H9 (cell line): ENCODE measurements around the gene ENO4. TPM values are rescaled to one million over a fixed set of nuclear protein-coding genes. Genes with fewer than 3 reads are reported as not detected.

ENCODE experiments used
- DNase-seq: peaks from one replicate; pipeline ENCODE4 v3.0.0-alpha.2; 2017
- H2AFZ ChIP-seq: one replicate; pipeline ENCODE4 v1.6.1; 2013; ENCODE audit warnings: mild to moderate bottlenecking, low read length, control low read depth, moderate library complexity
- H2AK5ac ChIP-seq: 2 replicates; pipeline ENCODE4 v1.6.1; 2013; ENCODE audit warnings: low read length, control low read depth, mixed read lengths; ENCODE audit not compliant: insufficient read length
- H2BK120ac ChIP-seq: one replicate; pipeline ENCODE4 v1.6.1; 2013; ENCODE audit warnings: low read depth, mild to moderate bottlenecking, low read length, control low read depth, inconsistent platforms; ENCODE audit not compliant: poor library complexity, severe bottlenecking
- H2BK12ac ChIP-seq: 2 replicates; pipeline ENCODE4 v1.6.1; 2013; ENCODE audit warnings: low read length, control low read depth, mixed read lengths, low read depth; ENCODE audit not compliant: insufficient read length
- H2BK15ac ChIP-seq: 2 replicates; pipeline ENCODE4 v1.6.1; 2013; ENCODE audit warnings: low read depth, low read length, control low read depth
- H2BK20ac ChIP-seq: one replicate; pipeline ENCODE4 v1.6.1; 2013; ENCODE audit warnings: low read depth, mild to moderate bottlenecking, low read length, control low read depth, inconsistent platforms; ENCODE audit not compliant: poor library complexity, severe bottlenecking
- H2BK5ac ChIP-seq: 2 replicates; pipeline ENCODE4 v1.6.1; 2013; ENCODE audit warnings: low read length, control low read depth, mixed read lengths; ENCODE audit not compliant: insufficient read length
- H3K14ac ChIP-seq: 2 replicates; pipeline ENCODE4 v1.6.1; 2013; ENCODE audit warnings: low read length, control low read depth; ENCODE audit not compliant: insufficient read depth
- H3K18ac ChIP-seq: 2 replicates; pipeline ENCODE4 v1.6.1; 2013; ENCODE audit warnings: low read depth, mild to moderate bottlenecking, mixed read lengths, low read length, control low read depth; ENCODE audit not compliant: insufficient read length
- H3K23ac ChIP-seq: 2 replicates; pipeline ENCODE4 v1.6.1; 2013; ENCODE audit warnings: low read length, control low read depth, mixed read lengths, low read depth; ENCODE audit not compliant: insufficient read length
- H3K23me2 ChIP-seq: 2 replicates; pipeline ENCODE4 v1.6.1; 2013; ENCODE audit warnings: low read depth, mild to moderate bottlenecking, mixed read lengths, low read length, control low read depth; ENCODE audit not compliant: insufficient read length, poor library complexity, severe bottlenecking
- H3K27ac ChIP-seq: 2 replicates; pipeline ENCODE4 v1.5.1; 2013; ENCODE audit warnings: low read length, control low read depth, mixed read lengths, low read depth; ENCODE audit not compliant: insufficient read length
- H3K27me3 ChIP-seq: 2 replicates; pipeline ENCODE4 v1.6.1; 2013; ENCODE audit warnings: low read length, control low read depth, inconsistent platforms; ENCODE audit not compliant: insufficient read depth
- H3K4ac ChIP-seq: 2 replicates; pipeline ENCODE4 v1.6.1; 2013; ENCODE audit warnings: low read depth, mild to moderate bottlenecking, control low read depth, inconsistent platforms, low read length, moderate library complexity
- H3K4me1 ChIP-seq: 2 replicates; pipeline ENCODE4 v1.6.1; 2013; ENCODE audit warnings: low read length, control low read depth, inconsistent platforms; ENCODE audit not compliant: insufficient read depth
- H3K4me2 ChIP-seq: 2 replicates; pipeline ENCODE4 v1.6.1; 2013; ENCODE audit warnings: low read length, control low read depth, mixed read lengths; ENCODE audit not compliant: insufficient read length, insufficient read depth
- H3K56ac ChIP-seq: 2 replicates; pipeline ENCODE4 v1.6.1; 2013; ENCODE audit warnings: low read depth, mild to moderate bottlenecking, mixed read lengths, low read length, control low read depth; ENCODE audit not compliant: insufficient read length
- H3K79me1 ChIP-seq: 2 replicates; pipeline ENCODE4 v1.6.1; 2013; ENCODE audit warnings: low read depth, mild to moderate bottlenecking, moderate library complexity, low read length, control low read depth, inconsistent platforms; ENCODE audit not compliant: insufficient read depth, poor library complexity, severe bottlenecking
- H3K79me2 ChIP-seq: 2 replicates; pipeline ENCODE4 v1.6.1; 2013; ENCODE audit warnings: low read length, control low read depth, inconsistent platforms; ENCODE audit not compliant: insufficient read depth
- H3K9ac ChIP-seq: 2 replicates; pipeline ENCODE4 v1.6.1; 2013; ENCODE audit warnings: low read length, control low read depth, mixed read lengths; ENCODE audit not compliant: insufficient read length; ENCODE audit errors: extremely low read depth
- H3K9me3 ChIP-seq: one replicate; pipeline ENCODE4 v1.6.1; 2013; ENCODE audit warnings: low read depth, low read length, inconsistent platforms; ENCODE audit not compliant: control insufficient read depth
- H3T11ph ChIP-seq: one replicate; pipeline ENCODE4 v1.6.1; 2013; ENCODE audit warnings: mild to moderate bottlenecking, low read length, control low read depth, inconsistent platforms
- H4K20me1 ChIP-seq: one replicate; pipeline ENCODE4 v1.6.1; 2013; ENCODE audit not compliant: control insufficient read depth, insufficient read length, insufficient read depth
- H4K5ac ChIP-seq: 2 replicates; pipeline ENCODE4 v1.6.1; 2013; ENCODE audit warnings: low read depth, mild to moderate bottlenecking, mixed read lengths, low read length, control low read depth; ENCODE audit not compliant: insufficient read length
- H4K8ac ChIP-seq: replicated peaks from 2 replicates; pipeline ENCODE4 v1.6.1; 2013; ENCODE audit warnings: low read length, control low read depth, mixed read lengths, low read depth; ENCODE audit not compliant: insufficient read length
- H4K91ac ChIP-seq: 2 replicates; pipeline ENCODE4 v1.6.1; 2013; ENCODE audit warnings: low read depth, mild to moderate bottlenecking, moderate library complexity, mixed read lengths, low read length, control low read depth; ENCODE audit not compliant: insufficient read length
- H3K27ac Mint-ChIP-seq, 3 experiments: 2 replicates in 2 of 3; 3 replicates in 1 of 3; pipeline ENCODE4 v1.8.0; 2020 to 2021; ENCODE audit warnings: mixed read lengths in 3 of 3, mild to moderate bottlenecking in 1 of 3, moderate library complexity in 1 of 3
- H3K27me3 Mint-ChIP-seq: 2 replicates; pipeline ENCODE4 v1.8.0; 2021; ENCODE audit warnings: low read depth, mild to moderate bottlenecking, moderate library complexity, mixed read lengths
- H3K36me3 Mint-ChIP-seq, 3 experiments: 2 replicates in 2 of 3; 3 replicates in 1 of 3; pipeline ENCODE4 v1.8.0; 2020 to 2021; ENCODE audit warnings: low read depth in 3 of 3, mixed read lengths in 3 of 3; ENCODE audit not compliant: insufficient read depth in 1 of 3
- H3K4me1 Mint-ChIP-seq, 2 experiments: 2 replicates each; pipeline ENCODE4 v1.8.0; 2020; ENCODE audit warnings: mixed read lengths in 2 of 2
- H3K4me3 Mint-ChIP-seq, 2 experiments: 2 replicates in 1 of 2; 3 replicates in 1 of 2; pipeline ENCODE4 v1.8.0; 2020 to 2021; ENCODE audit warnings: mild to moderate bottlenecking in 2 of 2, mixed read lengths in 2 of 2, moderate library complexity in 1 of 2
- H3K9me3 Mint-ChIP-seq, 2 experiments: 2 replicates in 1 of 2; 3 replicates in 1 of 2; pipeline ENCODE4 v1.8.0; 2020; ENCODE audit warnings: mild to moderate bottlenecking in 2 of 2, mixed read lengths in 2 of 2, moderate library complexity in 1 of 2
- WGBS: extraction: QIAGEN DNeasy Blood & Tissue Kit; methylation state at CpG from one replicate; pipeline ENCODE4 v1.1.7; 2013; ENCODE audit warnings: missing lambda C conversion rate, low lambda C conversion rate, mixed read lengths; ENCODE audit not compliant: insufficient read length; ENCODE audit errors: extremely low coverage; 5-methylcytosine and 5-hydroxymethylcytosine counted together
- total RNA-seq: library from RNA; stranded (reverse); gene quantifications from 2 replicates; pipeline ENCODE4 v1.2.1, GENCODE V29; 2021
- TF ChIP-seq, protein P1 (sequence below): fragments of 200-600 bp; sonication (generic); conservative IDR thresholded peaks from 3 replicates; pipeline ENCODE4 v1.8.0; 2021; ENCODE audit warnings: antibody characterized with exemption, mild to moderate bottlenecking

The ENO4 gene
- total RNA-seq, 1 experiment from 2014 or later = 0.26 TPM

DNA sequence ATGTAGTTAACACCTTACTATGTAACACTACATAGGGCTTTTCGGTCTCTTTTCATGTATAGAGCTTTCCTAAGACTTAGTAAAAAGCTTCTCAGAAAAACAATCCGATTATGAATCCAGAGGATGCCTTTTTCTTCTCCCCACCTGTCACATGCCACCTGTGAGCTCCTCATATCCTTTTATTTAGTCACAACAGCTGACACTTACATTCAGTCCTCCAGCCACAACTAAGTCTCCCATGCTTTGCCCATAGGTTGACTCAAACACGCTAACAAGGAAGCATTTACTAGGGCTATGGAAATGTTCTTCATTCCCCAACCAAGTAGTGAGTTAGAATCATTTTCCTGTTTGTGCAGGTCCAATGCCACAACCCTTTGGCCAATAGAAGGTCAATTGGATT lies 7.9 kb downstream of the ENO4 start:
- no peaks in the 10 kb centered on the region for H3K27me3 ChIP-seq
- no peaks in the 10 kb centered on the region for H3K79me2 ChIP-seq
- H3K27ac Mint-ChIP-seq = no peak overlapping the region
- H3K9me3 ChIP-seq = no peaks in the 10 kb centered on the region
- H2BK20ac ChIP-seq = no peak overlapping the region
- WGBS = no CpG with 5 or more reads among the region's 3 CpGs
- no peak overlapping the region for H3K4me3 Mint-ChIP-seq
- H2BK15ac ChIP-seq = no peak overlapping the region
- H3K36me3 Mint-ChIP-seq = peaks cover 0 to 8% (median 4%) of the 10 kb centered on the region in 3 experiments; a peak in 2 of 7 replicates
- no peak overlapping the region for H3K4me2 ChIP-seq
- no peak for DNase-seq
- H3T11ph ChIP-seq = no peak overlapping the region
- no peak overlapping the region for H2BK120ac ChIP-seq
- no peak overlapping the region for H2BK12ac ChIP-seq
- H2AFZ ChIP-seq = no peak overlapping the region
- H3K79me1 ChIP-seq = no peaks in the 10 kb centered on the region
- H2BK5ac ChIP-seq = no peak overlapping the region
- TF ChIP-seq, protein P1, sequence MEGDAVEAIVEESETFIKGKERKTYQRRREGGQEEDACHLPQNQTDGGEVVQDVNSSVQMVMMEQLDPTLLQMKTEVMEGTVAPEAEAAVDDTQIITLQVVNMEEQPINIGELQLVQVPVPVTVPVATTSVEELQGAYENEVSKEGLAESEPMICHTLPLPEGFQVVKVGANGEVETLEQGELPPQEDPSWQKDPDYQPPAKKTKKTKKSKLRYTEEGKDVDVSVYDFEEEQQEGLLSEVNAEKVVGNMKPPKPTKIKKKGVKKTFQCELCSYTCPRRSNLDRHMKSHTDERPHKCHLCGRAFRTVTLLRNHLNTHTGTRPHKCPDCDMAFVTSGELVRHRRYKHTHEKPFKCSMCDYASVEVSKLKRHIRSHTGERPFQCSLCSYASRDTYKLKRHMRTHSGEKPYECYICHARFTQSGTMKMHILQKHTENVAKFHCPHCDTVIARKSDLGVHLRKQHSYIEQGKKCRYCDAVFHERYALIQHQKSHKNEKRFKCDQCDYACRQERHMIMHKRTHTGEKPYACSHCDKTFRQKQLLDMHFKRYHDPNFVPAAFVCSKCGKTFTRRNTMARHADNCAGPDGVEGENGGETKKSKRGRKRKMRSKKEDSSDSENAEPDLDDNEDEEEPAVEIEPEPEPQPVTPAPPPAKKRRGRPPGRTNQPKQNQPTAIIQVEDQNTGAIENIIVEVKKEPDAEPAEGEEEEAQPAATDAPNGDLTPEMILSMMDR = no peak
- H3K56ac ChIP-seq = no peak overlapping the region
- H3K9me3 Mint-ChIP-seq = peaks cover 0 to 8% of the 10 kb centered on the region in 2 experiments; a peak in 2 of 5 replicates
- H4K91ac ChIP-seq = no peak overlapping the region
- H3K4me1 ChIP-seq = no peaks in the 10 kb centered on the region
- H4K8ac ChIP-seq = no peak overlapping the region
- H3K27ac ChIP-seq = no peak overlapping the region
- H3K27me3 Mint-ChIP-seq = peaks cover 2% of the 10 kb centered on the region; the same call in 1 of the 2 replicates
- no peak overlapping the region for H4K5ac ChIP-seq
- no peaks in the 10 kb centered on the region for H3K4me1 Mint-ChIP-seq
- no peaks in the 10 kb centered on the region for H4K20me1 ChIP-seq
- no peaks in the 10 kb centered on the region for H3K23me2 ChIP-seq
- no peak overlapping the region for H3K18ac ChIP-seq
- no peak overlapping the region for H3K23ac ChIP-seq
- H3K4ac ChIP-seq = no peak overlapping the region
- no peak overlapping the region for H3K9ac ChIP-seq
- no peak overlapping the region for H3K14ac ChIP-seq
- no peak overlapping the region for H2AK5ac ChIP-seq
